ENCODE results near the gene PCNA.

DNA sequence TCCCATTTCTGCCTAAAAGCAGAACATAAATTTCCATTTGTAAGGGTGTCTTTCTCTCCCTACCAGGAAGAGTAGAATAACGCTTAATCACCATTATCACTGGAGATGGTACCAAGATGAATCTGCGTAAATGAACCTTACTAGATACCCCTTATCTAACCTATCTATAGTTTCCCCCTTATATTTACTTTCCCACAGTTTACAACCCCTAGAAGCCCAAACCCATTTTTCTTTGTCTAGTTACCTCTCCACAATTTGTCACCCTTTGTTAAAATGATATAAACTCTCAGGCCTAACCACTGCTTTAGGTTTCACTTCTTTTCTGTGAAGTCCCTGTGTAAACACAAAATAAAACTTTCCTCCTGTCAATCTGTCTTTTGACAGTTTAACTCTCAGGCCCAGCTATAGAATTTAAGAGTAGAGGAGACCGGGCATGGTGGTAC, 45.5 kb downstream of the PCNA start:
- TF ChIP-seq, protein P1, sequence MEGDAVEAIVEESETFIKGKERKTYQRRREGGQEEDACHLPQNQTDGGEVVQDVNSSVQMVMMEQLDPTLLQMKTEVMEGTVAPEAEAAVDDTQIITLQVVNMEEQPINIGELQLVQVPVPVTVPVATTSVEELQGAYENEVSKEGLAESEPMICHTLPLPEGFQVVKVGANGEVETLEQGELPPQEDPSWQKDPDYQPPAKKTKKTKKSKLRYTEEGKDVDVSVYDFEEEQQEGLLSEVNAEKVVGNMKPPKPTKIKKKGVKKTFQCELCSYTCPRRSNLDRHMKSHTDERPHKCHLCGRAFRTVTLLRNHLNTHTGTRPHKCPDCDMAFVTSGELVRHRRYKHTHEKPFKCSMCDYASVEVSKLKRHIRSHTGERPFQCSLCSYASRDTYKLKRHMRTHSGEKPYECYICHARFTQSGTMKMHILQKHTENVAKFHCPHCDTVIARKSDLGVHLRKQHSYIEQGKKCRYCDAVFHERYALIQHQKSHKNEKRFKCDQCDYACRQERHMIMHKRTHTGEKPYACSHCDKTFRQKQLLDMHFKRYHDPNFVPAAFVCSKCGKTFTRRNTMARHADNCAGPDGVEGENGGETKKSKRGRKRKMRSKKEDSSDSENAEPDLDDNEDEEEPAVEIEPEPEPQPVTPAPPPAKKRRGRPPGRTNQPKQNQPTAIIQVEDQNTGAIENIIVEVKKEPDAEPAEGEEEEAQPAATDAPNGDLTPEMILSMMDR (IDR thresholded peaks at IDR 0.05), result no peak
- TF ChIP-seq POLR2A (IDR thresholded peaks at IDR 0.05; ENCODE audit: low read depth) (no peak), EP300 (IDR thresholded peaks at IDR 0.05) (no peak)

Data from esophagus muscularis mucosa (tissue), 4 donors.